DOHH2 (cell line): ENCODE data around the gene KLK6.

Experiments
- EZH2phosphoT487 ChIP-seq: fragments of 200-600 bp; sonication (generic); IDR thresholded peaks from 2 replicates; pipeline ENCODE4 v1.6.1; 2017; ENCODE audit warnings: borderline replicate concordance, mild to moderate bottlenecking, antibody characterized with exemption, low read length, moderate library complexity, mixed read lengths
- TF ChIP-seq, protein P1 (sequence below): fragments of 200-600 bp; sonication (generic); IDR thresholded peaks from one replicate; pipeline ENCODE4 v1.5.1; 2014; ENCODE audit warnings: antibody characterized with exemption, mild to moderate bottlenecking, low read depth, low read length; ENCODE audit not compliant: poor library complexity, severe bottlenecking

DNA sequence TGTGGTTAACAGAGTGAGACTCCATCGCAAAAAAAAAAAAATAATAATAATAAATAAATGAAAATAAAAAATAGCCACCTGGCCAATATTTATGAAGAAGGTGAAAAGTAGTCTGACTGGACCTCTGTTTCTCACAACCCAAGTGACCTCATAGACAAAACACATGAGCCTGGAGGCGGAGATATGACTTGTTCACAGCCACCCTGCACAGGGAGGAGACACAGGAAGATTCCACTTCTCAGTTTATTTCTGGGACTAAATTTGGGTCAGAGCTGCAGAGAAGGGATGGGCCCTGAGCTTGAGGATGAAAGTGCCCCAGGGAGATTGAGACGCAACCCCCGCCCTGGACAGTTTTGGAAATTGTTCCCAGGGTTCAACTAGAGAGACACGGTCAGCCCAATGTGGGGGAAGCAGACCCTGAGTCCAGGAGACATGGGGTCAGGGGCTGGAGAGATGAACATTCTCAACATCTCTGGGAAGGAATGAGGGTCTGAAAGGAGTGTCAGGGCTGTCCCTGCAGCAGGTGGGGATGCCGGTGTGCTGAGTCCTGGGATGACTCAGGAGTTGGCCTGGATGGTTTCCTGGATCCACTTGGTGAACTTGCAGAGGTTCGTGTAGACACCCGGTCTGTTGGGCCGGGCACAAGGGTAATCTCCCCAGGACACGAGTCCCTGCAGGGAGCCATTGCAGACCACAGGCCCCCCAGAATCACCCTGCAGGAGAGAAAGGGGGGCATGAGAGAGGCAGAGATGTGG is 26.1 kb downstream of the KLK6 start:
- TF ChIP-seq, protein P1, sequence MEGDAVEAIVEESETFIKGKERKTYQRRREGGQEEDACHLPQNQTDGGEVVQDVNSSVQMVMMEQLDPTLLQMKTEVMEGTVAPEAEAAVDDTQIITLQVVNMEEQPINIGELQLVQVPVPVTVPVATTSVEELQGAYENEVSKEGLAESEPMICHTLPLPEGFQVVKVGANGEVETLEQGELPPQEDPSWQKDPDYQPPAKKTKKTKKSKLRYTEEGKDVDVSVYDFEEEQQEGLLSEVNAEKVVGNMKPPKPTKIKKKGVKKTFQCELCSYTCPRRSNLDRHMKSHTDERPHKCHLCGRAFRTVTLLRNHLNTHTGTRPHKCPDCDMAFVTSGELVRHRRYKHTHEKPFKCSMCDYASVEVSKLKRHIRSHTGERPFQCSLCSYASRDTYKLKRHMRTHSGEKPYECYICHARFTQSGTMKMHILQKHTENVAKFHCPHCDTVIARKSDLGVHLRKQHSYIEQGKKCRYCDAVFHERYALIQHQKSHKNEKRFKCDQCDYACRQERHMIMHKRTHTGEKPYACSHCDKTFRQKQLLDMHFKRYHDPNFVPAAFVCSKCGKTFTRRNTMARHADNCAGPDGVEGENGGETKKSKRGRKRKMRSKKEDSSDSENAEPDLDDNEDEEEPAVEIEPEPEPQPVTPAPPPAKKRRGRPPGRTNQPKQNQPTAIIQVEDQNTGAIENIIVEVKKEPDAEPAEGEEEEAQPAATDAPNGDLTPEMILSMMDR: no peak
- no peak for TF ChIP-seq EZH2phosphoT487
